ENCODE results near the gene DPH3. TPM values are rescaled to one million over a fixed set of nuclear protein-coding genes. Genes with fewer than 3 reads are reported as not detected.

The DPH3 gene
- total and polyA plus RNA-seq, 2 experiments from 2014 or later = 36.9 to 51.8 TPM

DNA sequence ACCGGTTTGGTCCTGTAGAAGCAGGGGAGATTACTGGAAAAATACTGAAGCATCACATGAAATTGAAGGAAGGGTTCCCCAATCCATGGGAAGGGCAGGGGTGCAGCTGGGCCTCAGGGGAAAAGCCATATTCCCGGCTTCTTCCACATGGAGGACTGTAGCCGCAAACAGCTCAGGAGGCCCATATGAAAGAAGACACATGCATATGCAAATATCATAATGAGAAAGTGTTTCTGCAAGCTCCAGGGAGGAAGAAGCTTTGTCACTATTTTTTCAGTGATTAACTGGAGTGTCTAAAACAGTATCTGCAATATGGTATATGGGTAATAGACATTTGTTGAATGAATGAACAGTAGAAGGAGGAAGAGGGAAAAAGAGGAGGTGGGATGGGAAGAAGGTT is 19.1 kb downstream of the DPH3 start:
- Histone ChIP-seq H3K9me2 (replicated peaks; ENCODE audit: insufficient read depth) (no peaks in the 10 kb centered on the region), H4K20me1 (ENCODE audit: insufficient read depth, poor library complexity, severe bottlenecking) (no peaks in the 10 kb centered on the region), H3K79me2 (no peaks in the 10 kb centered on the region), H3K9me3 (ENCODE audit: low read depth) (no peaks in the 10 kb centered on the region), H2AFZ (no peak overlapping the region), H3K4me2 (no peak overlapping the region), H3K36me3 (replicated peaks; ENCODE audit: insufficient read depth, low read depth) (no peaks in the 10 kb centered on the region), H3K27me3 (no peaks in the 10 kb centered on the region), H3K27ac (no peak overlapping the region), H3K4me1 (ENCODE audit: insufficient read depth) (no peaks in the 10 kb centered on the region), H3K4me3 (no peak overlapping the region)
- TF ChIP-seq CTCF (IDR thresholded peaks at IDR 0.05; ENCODE audit: poor library complexity) (no peak), EZH2 (IDR thresholded peaks at IDR 0.05; ENCODE audit: borderline replicate concordance) (no peak), EZH2phosphoT487 (IDR thresholded peaks at IDR 0.05; ENCODE audit: low read depth, severe bottlenecking, unreplicated experiment) (no peak)
- no peak for DNase-seq (ENCODE audit: low spot score)
- 89% methylated on average over 3 of the region's 3 CpGs for WGBS (ENCODE audit: low lambda C conversion rate, missing lambda C conversion rate)

GRCh38 chr3:16243706-16244490 is 20.8 kb downstream of the DPH3 start:
- no peak for DNase-seq (ENCODE audit: low spot score)
- Histone ChIP-seq H3K36me3 (replicated peaks; ENCODE audit: insufficient read depth, low read depth) (no peaks in the 10 kb centered on the region), H3K4me2 (no peak overlapping the region), H3K4me3 (no peak overlapping the region), H3K27ac (no peak overlapping the region), H3K9me3 (ENCODE audit: low read depth) (no peaks in the 10 kb centered on the region), H3K4me1 (ENCODE audit: insufficient read depth) (peaks cover 7% of the 10 kb centered on the region), H4K20me1 (ENCODE audit: insufficient read depth, poor library complexity, severe bottlenecking) (no peaks in the 10 kb centered on the region), H3K27me3 (no peaks in the 10 kb centered on the region), H3K9me2 (replicated peaks; ENCODE audit: insufficient read depth) (no peaks in the 10 kb centered on the region), H2AFZ (no peak overlapping the region), H3K79me2 (no peaks in the 10 kb centered on the region)
- WGBS (ENCODE audit: low lambda C conversion rate, missing lambda C conversion rate) = 67% methylated on average over 9 of the region's 9 CpGs
- TF ChIP-seq EZH2phosphoT487 (IDR thresholded peaks at IDR 0.05; ENCODE audit: low read depth, severe bottlenecking, unreplicated experiment) (no peak), CTCF (IDR thresholded peaks at IDR 0.05; ENCODE audit: poor library complexity) (no peak), EZH2 (IDR thresholded peaks at IDR 0.05; ENCODE audit: borderline replicate concordance) (no peak)

DNA sequence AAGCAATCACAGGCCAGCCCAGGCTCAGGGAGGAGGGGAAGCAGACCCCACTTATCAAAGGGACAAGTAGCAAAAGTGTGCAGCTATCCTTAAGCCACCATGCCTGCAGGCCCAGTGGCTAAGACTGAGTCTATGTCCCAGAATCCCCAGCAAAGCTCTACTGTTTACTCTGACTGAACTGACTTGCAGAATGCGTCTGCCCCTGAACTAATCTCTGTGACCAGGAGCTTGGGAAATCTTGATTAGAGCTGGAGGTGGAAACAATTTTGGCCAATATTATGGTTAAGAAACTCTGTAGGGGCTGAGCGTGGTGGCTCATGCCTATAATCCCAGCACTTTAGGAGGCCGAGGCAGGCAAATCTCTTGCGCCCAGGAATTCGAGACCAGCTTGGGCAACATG is 22.6 kb downstream of the DPH3 start:
- no peaks in the 10 kb centered on the region for H3K9me2 ChIP-seq (replicated peaks; ENCODE audit: insufficient read depth)
- H3K36me3 ChIP-seq (replicated peaks; ENCODE audit: insufficient read depth, low read depth) = no peaks in the 10 kb centered on the region
- WGBS (ENCODE audit: low lambda C conversion rate, missing lambda C conversion rate) = 89% methylated on average over 5 of the region's 5 CpGs
- H2AFZ ChIP-seq = no peak overlapping the region
- H3K4me1 ChIP-seq (ENCODE audit: insufficient read depth) = peaks cover 8% of the 10 kb centered on the region
- H3K4me2 ChIP-seq = no peak overlapping the region
- no peaks in the 10 kb centered on the region for H3K27me3 ChIP-seq
- H3K9me3 ChIP-seq (ENCODE audit: low read depth) = no peaks in the 10 kb centered on the region
- H3K4me3 ChIP-seq = no peak overlapping the region
- no peak overlapping the region for H3K27ac ChIP-seq
- H4K20me1 ChIP-seq (ENCODE audit: insufficient read depth, poor library complexity, severe bottlenecking) = no peaks in the 10 kb centered on the region
- H3K79me2 ChIP-seq = no peaks in the 10 kb centered on the region
- DNase-seq (ENCODE audit: low spot score) = no peak
- TF ChIP-seq EZH2phosphoT487 (IDR thresholded peaks at IDR 0.05; ENCODE audit: low read depth, severe bottlenecking, unreplicated experiment) (no peak), EZH2 (IDR thresholded peaks at IDR 0.05; ENCODE audit: borderline replicate concordance) (no peak), CTCF (IDR thresholded peaks at IDR 0.05; ENCODE audit: poor library complexity) (no peak)
